SK-N-SH treated with all-trans-retinoic acid at 6 μM for 48 hours (cell line): Measurements from ENCODE around the gene MYCBP2.

Source experiments
- BACH2 ChIP-seq: fragments of 250-450 bp; sonication (Bioruptor Pico); IDR thresholded peaks from 2 replicates; pipeline ENCODE4 v1.9.0; 2021; ENCODE audit warnings: mild to moderate bottlenecking, borderline replicate concordance
- ZFP3 ChIP-seq: fragments of 250-450 bp; sonication (Bioruptor Pico); IDR thresholded peaks from 2 replicates; pipeline ENCODE4 v1.5.0; 2020; ENCODE audit warnings: mild to moderate bottlenecking, moderate library complexity

DNA sequence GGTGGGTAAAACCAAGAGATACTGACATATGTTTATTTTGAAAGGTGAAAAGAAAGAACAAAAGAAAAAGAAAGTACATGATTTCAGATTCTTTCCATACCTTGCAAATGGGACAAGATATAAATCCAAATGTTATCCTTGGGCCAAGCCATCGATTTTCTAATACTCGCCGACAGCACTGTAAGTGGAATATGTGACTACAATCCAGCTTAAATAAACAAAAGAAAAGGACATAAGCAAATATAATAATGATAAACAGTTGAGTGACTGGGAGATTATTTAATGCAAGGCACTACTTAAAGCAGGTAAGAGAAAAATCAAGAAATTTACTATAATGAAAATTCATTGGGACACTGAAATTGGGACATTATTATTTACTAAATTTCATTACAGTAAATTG is 270.0 kb downstream of the MYCBP2 start:
- TF ChIP-seq ZFP3 (CRISPR knock-in tag) = no peak
- no peak for TF ChIP-seq BACH2 (CRISPR knock-in tag)
